ENCODE results near the gene CPO.

CPO gene

DNA sequence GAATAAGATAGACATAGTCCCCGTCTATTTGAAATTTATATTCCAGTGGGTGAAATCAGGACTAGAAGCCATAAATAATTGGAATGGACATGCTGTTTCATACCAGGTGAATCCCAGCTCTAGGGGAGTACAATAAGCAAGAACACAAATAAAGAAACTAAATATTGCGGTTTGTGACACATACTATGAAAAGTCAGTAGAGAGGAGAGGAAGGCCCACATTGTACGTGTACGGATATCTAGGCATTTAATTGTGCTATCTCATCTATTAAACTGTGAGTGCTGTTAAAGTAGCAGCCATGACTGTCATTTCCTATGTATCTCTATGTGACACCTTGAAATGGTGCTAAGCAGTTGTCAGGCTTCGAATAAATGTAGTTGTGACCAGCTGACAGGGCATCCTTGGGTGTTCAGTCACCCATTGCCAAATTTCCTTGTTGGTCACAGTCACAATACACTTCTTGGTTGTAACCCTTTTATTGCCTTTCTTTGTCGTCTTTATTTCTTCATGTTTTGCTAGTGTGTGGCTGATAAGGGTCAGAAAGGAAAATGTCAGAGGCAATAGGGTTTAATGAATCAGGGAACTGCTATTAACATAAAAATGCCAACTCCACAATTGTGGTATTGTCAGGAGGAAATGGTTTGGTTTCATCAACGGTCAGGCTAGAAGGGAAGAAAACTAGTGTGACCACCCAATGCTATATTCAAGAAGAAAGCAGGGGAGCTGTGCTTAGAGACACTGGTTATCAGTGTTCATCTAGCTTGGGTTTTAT is 31.5 kb downstream of the CPO start:
- no peak overlapping the region for H3K4me3 ChIP-seq (ENCODE audit: low read depth, low read length)
- no peak for DNase-seq (ENCODE audit: low read depth)

DNA sequence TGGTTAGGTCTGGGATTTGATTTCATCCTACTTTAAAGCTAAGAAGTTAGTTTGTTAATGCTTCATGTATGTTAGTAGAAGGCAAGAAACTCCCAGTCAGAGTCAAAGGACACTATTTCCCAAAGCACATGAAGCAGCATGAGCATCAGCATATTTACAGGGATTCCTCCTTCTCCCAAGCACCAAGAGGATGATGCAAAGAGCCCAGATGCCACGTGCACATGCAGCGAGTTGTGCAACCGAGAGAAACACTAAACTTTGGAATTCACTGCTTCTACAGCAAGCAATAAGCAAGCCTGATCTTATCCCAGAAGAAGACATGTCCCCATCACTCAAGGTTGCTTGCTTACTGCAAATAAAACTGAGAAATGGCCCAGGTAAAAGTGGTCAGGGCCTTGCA is 32.5 kb downstream of the CPO start:
- H3K4me3 ChIP-seq (ENCODE audit: low read depth, low read length): no peak overlapping the region
- peak; percentile 76 for DNase-seq (ENCODE audit: low read depth)

DNA sequence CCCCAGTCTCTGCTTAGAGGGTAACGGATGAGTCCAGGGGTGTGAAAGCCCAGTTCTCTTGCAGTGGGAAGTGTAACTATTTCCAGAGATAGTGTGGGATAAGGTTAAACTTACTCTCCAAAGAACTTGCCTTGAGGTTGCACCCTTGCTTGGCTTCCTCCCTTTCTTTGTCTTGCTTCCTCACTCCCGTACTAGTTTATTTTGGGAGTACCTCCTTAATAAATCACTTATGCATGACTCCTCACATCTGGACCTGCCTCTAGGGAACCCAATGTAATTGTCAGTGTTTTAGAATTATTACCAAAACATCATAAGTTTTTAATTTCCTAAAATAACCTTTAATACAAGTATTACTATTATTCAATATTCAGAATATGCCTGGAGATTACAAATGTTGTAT is 35.2 kb downstream of the CPO start:
- no peak overlapping the region for H3K4me3 ChIP-seq (ENCODE audit: low read depth, low read length)

GRCh38 chr2:206978746-206979145 is 39.4 kb downstream of the CPO start:
- DNase-seq (ENCODE audit: low read depth): peak; percentile 36
- no peak overlapping the region for H3K4me3 ChIP-seq (ENCODE audit: low read depth, low read length)

More for the DNA sequence above, 35.2 kb downstream of the CPO start:
- no peak for DNase-seq (ENCODE audit: low read depth)

GRCh38 chr2:206979365-206979764 is 40.0 kb downstream of the CPO start:
- H3K4me3 ChIP-seq (ENCODE audit: low read depth, low read length): no peak overlapping the region
- DNase-seq (ENCODE audit: low read depth): no peak

GRCh38 chr2:206979922-206980321 is 40.6 kb downstream of the CPO start:
- H3K4me3 ChIP-seq (ENCODE audit: low read depth, low read length): no peak overlapping the region
- DNase-seq (ENCODE audit: low read depth): no peak

GRCh38 chr2:206980413-206980812 is 41.1 kb downstream of the CPO start:
- no peak overlapping the region for H3K4me3 ChIP-seq (ENCODE audit: low read depth, low read length)
- DNase-seq (ENCODE audit: low read depth): no peak

DNA sequence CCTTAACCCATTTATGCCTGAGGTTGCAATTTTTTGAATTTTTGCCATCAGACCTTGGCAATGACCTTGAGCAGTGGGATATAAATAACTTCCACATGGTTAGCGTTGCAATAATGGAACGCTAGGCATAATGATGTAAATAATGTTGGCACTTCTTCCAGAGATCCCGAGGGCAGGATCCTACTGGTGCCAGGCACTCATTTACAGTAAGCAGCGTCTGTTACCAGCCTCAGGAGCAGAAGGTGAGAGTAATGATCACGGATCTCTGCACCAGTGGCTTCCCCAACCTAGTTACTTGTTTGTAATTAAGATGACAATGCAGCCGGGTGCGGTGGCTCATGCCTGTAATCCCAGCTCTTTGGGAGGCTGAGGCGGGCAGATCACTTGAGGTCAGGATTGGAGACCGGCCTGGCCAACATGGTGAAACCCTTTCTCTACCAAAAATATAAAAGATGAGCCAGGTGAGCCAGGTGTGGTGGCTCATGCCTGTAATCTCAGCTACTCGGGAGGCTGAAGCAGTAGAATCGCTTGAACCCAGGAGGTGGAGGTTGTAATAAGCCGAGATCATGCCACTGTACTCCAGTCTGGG is 41.9 kb downstream of the CPO start:
- no peak for DNase-seq (ENCODE audit: low read depth)
- H3K4me3 ChIP-seq (ENCODE audit: low read depth, low read length): no peak overlapping the region

- peak; percentile 34 for DNase-seq (ENCODE audit: low read depth)
- no peak overlapping the region for H3K4me3 ChIP-seq (ENCODE audit: low read depth, low read length)
Measured at GRCh38 chr2:206981739-206982340, 42.5 kb downstream of the CPO start.

DNA sequence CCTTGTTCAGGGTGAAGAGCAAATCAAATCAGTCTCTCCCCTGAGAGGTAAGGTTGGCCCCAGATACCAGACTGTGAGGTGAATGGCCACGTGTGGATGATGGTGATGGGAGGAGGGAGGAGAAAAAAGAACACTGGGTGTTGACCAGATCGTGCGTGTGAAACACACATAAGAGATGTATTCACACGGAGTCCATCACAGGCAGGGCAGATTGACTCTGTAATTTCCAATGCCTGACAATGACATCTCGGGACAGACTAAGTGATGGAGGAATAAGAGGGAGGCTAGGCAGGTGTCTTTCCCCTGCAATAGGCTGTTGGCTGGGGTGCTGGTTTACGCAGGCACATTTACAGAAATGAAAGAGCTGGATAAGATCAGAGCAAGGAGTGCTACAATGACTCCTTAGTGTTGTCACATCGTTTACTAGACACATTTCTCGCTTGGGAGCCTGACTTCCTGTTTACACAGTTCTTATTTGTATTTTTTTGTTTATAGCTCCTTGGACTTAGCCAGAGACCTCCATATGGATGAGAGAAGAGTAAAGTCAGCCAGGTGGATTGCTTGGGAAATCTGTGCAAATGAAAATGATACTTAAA is 43.1 kb downstream of the CPO start:
- no peak overlapping the region for H3K4me3 ChIP-seq (ENCODE audit: low read depth, low read length)
- DNase-seq (ENCODE audit: low read depth): no peak

- no peak overlapping the region for H3K4me3 ChIP-seq (ENCODE audit: low read depth, low read length)
- peak; percentile 85 for DNase-seq (ENCODE audit: low read depth)
Measured at GRCh38 chr2:206983161-206983859, 44.0 kb downstream of the CPO start.

- peak; percentile 60 for DNase-seq (ENCODE audit: low read depth)
- no peak overlapping the region for H3K4me3 ChIP-seq (ENCODE audit: low read depth, low read length)
Measured at GRCh38 chr2:206984206-206984605, 44.9 kb downstream of the CPO start.

GRCh38 chr2:206986943-206987342 is 47.6 kb downstream of the CPO start:
- DNase-seq (ENCODE audit: low read depth): no peak
- H3K4me3 ChIP-seq (ENCODE audit: low read depth, low read length): no peak overlapping the region

DNA sequence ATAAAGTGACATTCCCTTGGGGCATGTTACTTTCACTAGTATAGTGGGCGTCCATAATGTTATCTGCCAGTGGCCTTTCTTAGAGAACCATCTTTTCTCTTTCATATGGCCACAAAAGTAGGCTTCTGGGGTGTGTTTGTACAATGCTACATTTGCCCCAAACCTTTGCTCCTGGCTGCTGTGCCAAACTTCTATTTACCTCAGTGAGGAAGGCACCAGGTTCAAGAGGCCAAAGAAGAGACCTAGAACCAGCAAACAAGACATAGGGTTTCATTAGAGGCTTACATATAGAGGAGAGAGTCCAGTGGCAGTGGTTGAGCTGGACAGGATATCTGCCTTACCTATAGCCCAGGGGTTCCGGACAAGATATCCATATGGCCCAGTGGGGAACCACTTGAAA is 48.5 kb downstream of the CPO start:
- no peak overlapping the region for H3K4me3 ChIP-seq (ENCODE audit: low read depth, low read length)
- no peak for DNase-seq (ENCODE audit: low read depth)

DNA sequence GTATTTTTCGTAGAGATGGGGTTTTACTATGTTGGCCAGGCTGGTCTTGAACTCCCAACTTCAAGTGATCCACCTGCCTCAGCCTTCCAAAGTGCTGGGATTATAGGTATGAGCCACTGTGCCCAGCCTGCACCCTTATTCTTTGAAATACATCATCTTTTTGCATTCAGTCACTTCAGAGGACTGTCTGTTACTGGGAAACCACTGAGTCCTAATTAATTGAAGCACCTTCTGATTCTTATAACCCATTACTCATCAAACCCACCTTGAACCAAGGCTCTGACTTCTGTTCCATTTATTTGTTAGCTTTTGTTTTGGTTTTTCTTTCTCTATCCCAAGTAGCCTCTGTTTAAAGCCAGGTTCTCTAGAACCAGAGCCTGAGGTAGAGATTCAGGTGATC is 49.6 kb downstream of the CPO start:
- no peak for DNase-seq (ENCODE audit: low read depth)
- H3K4me3 ChIP-seq (ENCODE audit: low read depth, low read length): no peak overlapping the region

- no peak overlapping the region for H3K4me3 ChIP-seq (ENCODE audit: low read depth, low read length)
- DNase-seq (ENCODE audit: low read depth): no peak
Measured at GRCh38 chr2:206989311-206989710, 50.0 kb downstream of the CPO start.

- no peak for DNase-seq (ENCODE audit: low read depth)
Measured at GRCh38 chr2:206990360-206990759, 51.0 kb downstream of the CPO start.

GRCh38 chr2:206991070-206991469 is 51.8 kb downstream of the CPO start:
- H3K4me3 ChIP-seq (ENCODE audit: low read depth, low read length): no peak overlapping the region
- no peak for DNase-seq (ENCODE audit: low read depth)

More at GRCh38 chr2:206990360-206990759, 51.0 kb downstream of the CPO start:
- H3K4me3 ChIP-seq (ENCODE audit: low read depth, low read length): no peak overlapping the region

GRCh38 chr2:206993396-206993911 is 54.1 kb downstream of the CPO start:
- H3K4me3 ChIP-seq (ENCODE audit: low read depth, low read length): no peak overlapping the region
- no peak for DNase-seq (ENCODE audit: low read depth)

GRCh38 chr2:206993964-206994363 is 54.6 kb downstream of the CPO start:
- H3K4me3 ChIP-seq (ENCODE audit: low read depth, low read length): no peak overlapping the region

More at GRCh38 chr2:206993964-206994363, 54.6 kb downstream of the CPO start:
- DNase-seq (ENCODE audit: low read depth): no peak
